ENCODE data around the gene ARVCF.

Gene ARVCF

GRCh38 chr22:20031732-20032406 is 15.2 kb upstream of the ARVCF start:
- no peak for DNase-seq (ENCODE audit: low read depth, low spot score)

DNA sequence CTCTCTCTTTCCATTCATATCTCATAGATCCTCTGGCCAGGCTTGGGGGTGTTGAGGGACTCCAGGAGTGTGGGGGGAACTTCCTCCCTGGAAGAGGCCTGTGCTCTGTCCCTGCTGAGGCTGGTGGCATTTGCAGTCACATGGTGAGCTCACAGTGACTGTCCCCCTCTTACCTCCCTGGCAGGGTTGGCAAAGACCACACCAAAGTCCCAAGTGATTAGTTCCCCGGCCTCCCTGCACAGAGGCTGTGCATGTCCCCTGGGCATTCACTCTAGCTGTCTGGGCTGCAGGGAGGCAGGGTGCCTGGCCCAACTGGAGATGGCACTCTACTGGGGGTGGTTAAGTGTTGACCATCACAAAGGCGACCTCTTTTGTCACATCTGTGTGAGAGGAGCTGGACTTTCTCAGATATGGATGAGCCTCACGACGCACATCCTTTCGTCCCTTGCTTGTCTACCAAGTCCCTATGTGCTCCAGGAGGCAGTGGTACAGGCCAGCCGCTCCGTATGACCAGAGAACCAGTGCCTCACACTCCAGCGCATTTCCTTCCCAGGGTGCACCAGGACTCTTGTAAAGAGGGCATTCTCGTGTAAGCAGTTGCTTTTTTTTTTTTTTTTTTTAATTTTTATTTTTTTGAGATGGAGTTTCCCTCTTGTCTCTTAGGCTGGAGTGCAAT is 13.1 kb upstream of the ARVCF start:
- no peak for DNase-seq (ENCODE audit: low read depth, low spot score)

DNA sequence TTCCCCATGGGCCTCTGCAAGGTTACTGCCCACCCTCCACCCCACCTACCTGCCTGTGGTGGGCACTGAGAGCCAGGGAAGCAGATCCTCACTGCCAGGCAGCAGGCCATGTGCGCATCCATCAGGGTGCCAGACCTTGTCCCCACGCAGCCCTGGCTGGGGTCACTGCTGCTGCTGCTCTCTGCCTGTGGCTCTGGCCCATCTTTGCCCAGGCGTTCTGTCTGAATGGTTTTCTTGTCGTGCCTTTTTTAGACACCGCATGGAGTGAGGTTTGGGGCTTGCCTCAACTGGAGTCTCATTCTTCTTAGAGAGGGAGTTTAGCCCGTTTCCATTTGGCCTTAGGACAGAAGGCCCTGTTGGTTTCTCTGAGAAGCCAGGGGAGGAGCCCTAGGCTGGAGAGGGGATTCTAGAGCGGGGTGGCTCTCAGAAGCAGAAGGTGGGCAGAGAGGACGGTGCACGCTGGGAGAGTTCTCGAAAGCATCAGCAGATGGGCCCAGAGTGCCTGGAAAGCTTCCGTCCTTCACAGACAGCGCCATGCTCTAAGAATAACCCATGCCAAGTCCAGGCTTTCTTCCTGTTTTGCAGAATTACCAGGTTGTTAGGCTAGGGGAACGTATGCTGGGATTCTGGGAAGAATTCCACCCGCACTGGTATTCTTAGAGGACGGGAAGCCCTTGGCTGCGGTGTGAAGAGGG is 12.4 kb upstream of the ARVCF start:
- no peak for DNase-seq (ENCODE audit: low read depth, low spot score)

DNA sequence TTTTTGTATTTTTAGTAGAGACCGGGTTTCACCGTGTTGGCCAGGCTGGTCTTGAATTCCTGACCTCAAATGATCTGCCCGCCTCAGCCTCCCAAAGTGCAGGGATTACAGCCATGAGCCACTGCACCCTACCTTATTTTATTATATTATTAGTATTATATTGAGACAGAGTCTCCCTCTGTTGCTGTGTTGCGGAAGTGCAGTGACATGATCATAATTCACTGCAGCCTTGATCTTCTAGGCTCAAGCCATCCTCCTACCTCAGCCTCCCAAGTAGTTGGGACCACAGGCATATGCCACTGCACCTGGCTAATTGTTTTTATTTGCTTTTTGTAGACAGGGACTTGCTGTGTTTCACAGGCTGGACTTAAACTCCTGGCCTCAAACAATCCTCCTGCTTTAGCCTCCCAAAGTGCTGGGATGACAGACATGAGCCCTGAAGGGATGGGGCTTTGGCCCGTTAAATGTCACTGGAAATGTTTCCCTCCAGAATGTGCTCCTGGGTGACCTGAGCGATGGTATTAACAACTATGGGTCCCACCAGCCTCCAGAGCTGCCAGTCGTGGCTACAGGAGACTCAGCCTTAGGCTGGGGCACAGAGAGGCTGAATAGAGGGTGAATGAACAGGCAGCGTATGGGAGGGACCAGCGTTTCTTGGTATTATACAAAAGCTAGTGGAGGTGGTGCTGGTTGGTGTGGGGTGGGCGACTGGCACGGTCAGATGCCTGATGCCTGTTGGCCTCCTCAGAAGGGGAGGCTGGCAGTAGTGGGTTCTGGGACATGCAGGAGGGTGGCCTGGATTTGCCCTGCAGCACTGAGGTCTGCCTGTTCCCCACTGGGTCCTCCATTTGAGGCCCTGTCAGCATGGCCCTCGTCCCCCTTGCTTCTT is 11.6 kb upstream of the ARVCF start:
- DNase-seq (ENCODE audit: low read depth, low spot score) = no peak

DNA sequence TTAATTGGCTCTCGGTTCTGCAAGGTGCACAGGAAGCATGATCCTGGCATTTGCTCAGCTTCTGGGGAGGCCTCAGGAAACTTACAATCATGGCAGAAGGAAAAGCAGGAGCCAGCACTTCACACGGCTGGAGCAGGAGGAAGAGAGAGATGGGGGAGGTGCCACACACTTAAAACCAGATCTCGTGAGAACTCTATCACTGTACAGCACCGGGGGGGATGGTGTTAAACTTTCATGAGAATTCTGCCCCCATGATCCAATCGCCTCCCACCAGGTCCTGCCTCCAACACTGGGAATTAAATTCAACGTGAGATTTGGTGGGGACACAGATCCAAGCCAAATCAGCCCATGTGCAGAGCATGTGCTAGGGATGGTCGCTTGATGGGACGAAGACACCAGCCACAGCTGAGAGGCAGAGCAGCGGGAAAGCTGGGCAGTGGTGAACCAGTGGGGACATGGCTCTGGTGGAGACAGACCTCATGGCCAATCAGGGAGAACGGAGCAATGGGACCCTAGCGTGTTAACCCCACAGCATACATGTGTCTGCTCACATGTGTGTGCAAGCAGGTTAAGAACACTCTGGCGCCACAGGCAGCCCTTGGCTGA is 10.5 kb upstream of the ARVCF start:
- DNase-seq (ENCODE audit: low read depth, low spot score) = no peak

- no peak for DNase-seq (ENCODE audit: low read depth, low spot score)
These were observed 9.7 kb upstream of the ARVCF start for GRCh38 chr22:20026204-20026908.

DNA sequence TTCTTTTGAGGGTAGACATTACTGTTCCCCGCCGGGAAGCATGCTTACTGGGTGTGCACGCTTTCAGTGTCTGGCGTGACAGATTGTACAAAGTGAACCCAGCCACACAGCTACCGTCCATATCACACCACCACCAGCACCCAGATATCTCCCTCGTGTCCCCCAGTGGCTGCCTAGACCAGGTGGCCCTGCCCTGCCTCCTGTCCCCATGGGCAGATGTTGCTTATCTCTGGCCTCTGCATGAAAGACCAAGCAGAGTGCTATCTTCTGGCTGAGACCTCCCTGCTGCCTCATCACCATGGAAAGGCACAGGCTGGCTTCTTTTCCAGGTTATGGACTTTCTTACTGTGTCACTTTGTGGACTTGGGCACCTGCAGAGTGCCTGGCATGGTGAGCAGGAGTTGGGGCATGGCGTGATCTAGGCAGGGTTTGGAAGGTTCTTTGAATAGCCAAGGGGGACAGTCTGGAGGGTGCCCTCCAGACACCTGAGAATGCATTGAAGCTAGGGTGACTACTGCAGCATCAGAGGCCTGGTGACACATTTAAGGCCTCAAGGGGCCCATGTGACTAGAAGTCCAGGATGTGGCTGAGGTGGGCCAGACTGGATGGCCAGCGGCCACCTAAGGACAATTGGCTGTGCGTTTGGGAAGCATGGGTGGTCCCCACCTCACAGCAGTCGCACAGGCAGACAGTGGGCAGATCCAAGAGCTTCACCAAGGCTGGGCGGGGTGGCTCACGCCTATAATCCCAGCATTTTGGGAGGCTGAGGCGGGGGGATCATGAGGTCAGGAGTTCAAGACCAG is 9.0 kb upstream of the ARVCF start:
- no peak for DNase-seq (ENCODE audit: low read depth, low spot score)

DNA sequence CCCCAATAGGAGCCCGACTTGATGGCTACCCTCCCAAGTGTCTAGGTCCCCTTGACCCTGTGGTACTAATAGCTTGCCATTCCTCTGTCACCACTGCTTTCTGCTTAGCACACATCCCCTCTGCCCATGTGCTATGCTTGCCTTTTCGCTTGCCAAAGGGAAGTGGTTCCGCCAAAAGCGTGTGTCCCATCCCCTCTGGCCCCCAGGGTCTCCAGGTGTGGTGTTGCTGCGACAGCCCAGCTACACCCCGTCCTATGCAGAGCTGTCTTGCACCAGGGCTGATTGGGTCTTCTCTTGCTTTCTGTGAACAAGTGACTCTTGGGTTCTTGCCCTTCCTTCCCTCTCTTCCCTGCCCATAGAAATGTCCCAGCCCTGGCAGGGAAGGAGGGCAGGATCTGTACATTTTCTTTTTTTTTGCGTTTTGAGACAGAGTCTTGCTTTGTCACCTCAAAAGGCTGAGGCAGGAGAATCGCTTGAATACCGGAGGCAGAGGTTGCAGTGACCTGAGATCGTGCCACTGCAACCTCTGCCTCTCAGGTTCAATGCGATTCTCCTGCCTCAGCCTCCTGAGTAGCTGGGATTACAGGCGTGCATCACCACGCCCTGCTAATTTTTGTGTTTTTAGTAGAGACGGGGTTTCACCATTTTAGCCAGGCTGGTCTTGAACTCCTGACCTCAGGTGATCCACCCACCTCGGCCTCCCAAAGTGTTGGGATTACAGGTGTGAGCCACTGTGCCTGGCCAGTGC is 8.2 kb upstream of the ARVCF start:
- no peak for DNase-seq (ENCODE audit: low read depth, low spot score)

- DNase-seq (ENCODE audit: low read depth, low spot score) = no peak
These were observed 7.6 kb upstream of the ARVCF start for GRCh38 chr22:20024225-20024624.

- no peak for DNase-seq (ENCODE audit: low read depth, low spot score)
These were observed 6.5 kb upstream of the ARVCF start for GRCh38 chr22:20022978-20023613.

GRCh38 chr22:20022231-20022977 is 5.8 kb upstream of the ARVCF start:
- no peak for DNase-seq (ENCODE audit: low read depth, low spot score)

DNA sequence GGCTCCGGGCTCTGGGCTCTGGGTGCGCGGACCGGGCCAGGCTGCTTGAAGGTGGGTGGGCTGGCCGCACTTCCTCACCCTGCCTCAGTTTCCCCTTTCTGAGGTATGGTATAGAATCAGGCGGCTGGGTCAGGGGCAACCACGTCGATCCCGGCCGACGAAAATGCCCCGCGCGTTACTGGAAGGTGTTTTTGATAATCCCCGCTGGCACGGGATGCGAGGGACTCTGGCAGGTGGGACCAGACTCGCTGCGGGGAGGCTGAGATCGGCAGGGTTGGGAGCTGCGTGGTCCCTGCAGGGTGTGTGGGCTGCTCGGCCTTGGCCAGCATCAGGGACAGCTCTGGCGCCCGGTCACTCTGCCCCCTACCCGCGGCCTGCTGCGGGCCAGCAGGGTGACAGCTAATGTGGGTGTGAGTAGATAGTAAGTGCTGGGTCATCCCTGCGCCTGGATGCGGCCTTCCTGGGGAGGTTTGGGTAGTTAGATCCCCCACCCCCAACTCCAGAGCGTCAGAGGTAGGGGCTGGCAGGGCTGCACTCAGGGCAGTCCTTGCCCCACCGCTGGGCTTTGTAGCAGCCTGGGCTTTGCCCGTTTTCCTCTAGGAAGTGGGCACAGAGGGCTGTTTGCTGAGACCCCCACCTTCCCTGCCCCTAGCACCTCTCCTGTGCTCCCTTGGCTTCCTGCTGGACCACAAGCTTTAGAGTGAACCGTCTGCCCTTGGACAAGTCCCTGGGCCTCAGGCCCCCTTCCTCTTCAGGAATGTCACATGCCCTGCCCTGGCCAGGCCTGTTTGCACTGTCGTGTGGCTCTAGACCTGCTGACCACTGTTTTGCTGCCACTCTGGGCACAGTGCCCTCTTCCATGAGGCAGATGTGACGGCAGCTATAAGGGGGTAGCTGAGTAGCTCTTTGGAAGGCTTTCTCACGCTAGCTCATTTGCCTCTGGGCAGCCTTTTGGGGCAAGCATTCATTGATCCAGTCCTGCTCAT is 4.9 kb upstream of the ARVCF start:
- DNase-seq (ENCODE audit: low read depth, low spot score) = peak; percentile 45

- peak; percentile 94 for DNase-seq (ENCODE audit: low read depth, low spot score)
These were observed 4.0 kb upstream of the ARVCF start, which contains the start of gene TANGO2 for GRCh38 chr22:20020533-20021195. Gene TANGO2, plus strand, starts transcription at chr22:20021110. Its CDS starts 15,689 bp downstream, at chr22:20036799.

- no peak for DNase-seq (ENCODE audit: low read depth, low spot score)
These were observed 3.3 kb upstream of the ARVCF start for GRCh38 chr22:20019661-20020532.

DNA sequence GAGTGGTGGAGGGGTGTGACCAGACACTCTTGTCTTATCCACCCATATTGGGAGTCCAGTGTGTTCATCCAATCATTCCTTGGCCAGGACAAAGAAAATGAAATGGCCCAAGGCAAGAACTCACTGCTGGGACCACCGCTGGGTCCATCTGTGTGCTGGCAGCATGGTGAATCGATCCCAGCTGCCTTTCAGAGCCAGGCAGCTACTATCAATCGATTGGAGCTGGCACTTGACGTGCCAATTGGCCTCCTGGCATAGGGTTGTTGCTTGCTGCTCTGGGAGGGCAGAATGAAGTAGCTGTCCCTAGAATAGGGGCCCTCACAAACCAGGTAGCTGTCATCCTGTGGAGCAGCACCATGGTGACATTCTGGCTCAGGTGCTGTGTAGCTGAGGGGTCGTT is 1.4 kb upstream of the ARVCF start:
- no peak for DNase-seq (ENCODE audit: low read depth, low spot score)
